H9 (cell line): Measurements from ENCODE around the gene STX2. TPM values are rescaled to one million over a fixed set of nuclear protein-coding genes. Genes with fewer than 3 reads are reported as not detected.
A peak's percentile ranks its signal among the peaks of the same experiment; 100 is the strongest.

Experiments used
- DNase-seq: peaks from one replicate; pipeline ENCODE4 v3.0.0-alpha.2; 2017
- H2AFZ ChIP-seq: one replicate; pipeline ENCODE4 v1.6.1; 2013; ENCODE audit warnings: mild to moderate bottlenecking, low read length, control low read depth, moderate library complexity
- H2AK5ac ChIP-seq: 2 replicates; pipeline ENCODE4 v1.6.1; 2013; ENCODE audit warnings: low read length, control low read depth, mixed read lengths; ENCODE audit not compliant: insufficient read length
- H2BK120ac ChIP-seq: one replicate; pipeline ENCODE4 v1.6.1; 2013; ENCODE audit warnings: low read depth, mild to moderate bottlenecking, low read length, control low read depth, inconsistent platforms; ENCODE audit not compliant: poor library complexity, severe bottlenecking
- H2BK12ac ChIP-seq: 2 replicates; pipeline ENCODE4 v1.6.1; 2013; ENCODE audit warnings: low read length, control low read depth, mixed read lengths, low read depth; ENCODE audit not compliant: insufficient read length
- H2BK15ac ChIP-seq: 2 replicates; pipeline ENCODE4 v1.6.1; 2013; ENCODE audit warnings: low read depth, low read length, control low read depth
- H2BK20ac ChIP-seq: one replicate; pipeline ENCODE4 v1.6.1; 2013; ENCODE audit warnings: low read depth, mild to moderate bottlenecking, low read length, control low read depth, inconsistent platforms; ENCODE audit not compliant: poor library complexity, severe bottlenecking
- H2BK5ac ChIP-seq: 2 replicates; pipeline ENCODE4 v1.6.1; 2013; ENCODE audit warnings: low read length, control low read depth, mixed read lengths; ENCODE audit not compliant: insufficient read length
- H3K14ac ChIP-seq: 2 replicates; pipeline ENCODE4 v1.6.1; 2013; ENCODE audit warnings: low read length, control low read depth; ENCODE audit not compliant: insufficient read depth
- H3K18ac ChIP-seq: 2 replicates; pipeline ENCODE4 v1.6.1; 2013; ENCODE audit warnings: low read depth, mild to moderate bottlenecking, mixed read lengths, low read length, control low read depth; ENCODE audit not compliant: insufficient read length
- H3K23ac ChIP-seq: 2 replicates; pipeline ENCODE4 v1.6.1; 2013; ENCODE audit warnings: low read length, control low read depth, mixed read lengths, low read depth; ENCODE audit not compliant: insufficient read length
- H3K23me2 ChIP-seq: 2 replicates; pipeline ENCODE4 v1.6.1; 2013; ENCODE audit warnings: low read depth, mild to moderate bottlenecking, mixed read lengths, low read length, control low read depth; ENCODE audit not compliant: insufficient read length, poor library complexity, severe bottlenecking
- H3K27ac ChIP-seq: 2 replicates; pipeline ENCODE4 v1.5.1; 2013; ENCODE audit warnings: low read length, control low read depth, mixed read lengths, low read depth; ENCODE audit not compliant: insufficient read length
- H3K27me3 ChIP-seq: 2 replicates; pipeline ENCODE4 v1.6.1; 2013; ENCODE audit warnings: low read length, control low read depth, inconsistent platforms; ENCODE audit not compliant: insufficient read depth
- H3K4ac ChIP-seq: 2 replicates; pipeline ENCODE4 v1.6.1; 2013; ENCODE audit warnings: low read depth, mild to moderate bottlenecking, control low read depth, inconsistent platforms, low read length, moderate library complexity
- H3K4me1 ChIP-seq: 2 replicates; pipeline ENCODE4 v1.6.1; 2013; ENCODE audit warnings: low read length, control low read depth, inconsistent platforms; ENCODE audit not compliant: insufficient read depth
- H3K4me2 ChIP-seq: 2 replicates; pipeline ENCODE4 v1.6.1; 2013; ENCODE audit warnings: low read length, control low read depth, mixed read lengths; ENCODE audit not compliant: insufficient read length, insufficient read depth
- H3K56ac ChIP-seq: 2 replicates; pipeline ENCODE4 v1.6.1; 2013; ENCODE audit warnings: low read depth, mild to moderate bottlenecking, mixed read lengths, low read length, control low read depth; ENCODE audit not compliant: insufficient read length
- H3K79me1 ChIP-seq: 2 replicates; pipeline ENCODE4 v1.6.1; 2013; ENCODE audit warnings: low read depth, mild to moderate bottlenecking, moderate library complexity, low read length, control low read depth, inconsistent platforms; ENCODE audit not compliant: insufficient read depth, poor library complexity, severe bottlenecking
- H3K79me2 ChIP-seq: 2 replicates; pipeline ENCODE4 v1.6.1; 2013; ENCODE audit warnings: low read length, control low read depth, inconsistent platforms; ENCODE audit not compliant: insufficient read depth
- H3K9ac ChIP-seq: 2 replicates; pipeline ENCODE4 v1.6.1; 2013; ENCODE audit warnings: low read length, control low read depth, mixed read lengths; ENCODE audit not compliant: insufficient read length; ENCODE audit errors: extremely low read depth
- H3K9me3 ChIP-seq: one replicate; pipeline ENCODE4 v1.6.1; 2013; ENCODE audit warnings: low read depth, low read length, inconsistent platforms; ENCODE audit not compliant: control insufficient read depth
- H3T11ph ChIP-seq: one replicate; pipeline ENCODE4 v1.6.1; 2013; ENCODE audit warnings: mild to moderate bottlenecking, low read length, control low read depth, inconsistent platforms
- H4K20me1 ChIP-seq: one replicate; pipeline ENCODE4 v1.6.1; 2013; ENCODE audit not compliant: control insufficient read depth, insufficient read length, insufficient read depth
- H4K5ac ChIP-seq: 2 replicates; pipeline ENCODE4 v1.6.1; 2013; ENCODE audit warnings: low read depth, mild to moderate bottlenecking, mixed read lengths, low read length, control low read depth; ENCODE audit not compliant: insufficient read length
- H4K8ac ChIP-seq: replicated peaks from 2 replicates; pipeline ENCODE4 v1.6.1; 2013; ENCODE audit warnings: low read length, control low read depth, mixed read lengths, low read depth; ENCODE audit not compliant: insufficient read length
- H4K91ac ChIP-seq: 2 replicates; pipeline ENCODE4 v1.6.1; 2013; ENCODE audit warnings: low read depth, mild to moderate bottlenecking, moderate library complexity, mixed read lengths, low read length, control low read depth; ENCODE audit not compliant: insufficient read length
- H3K27ac Mint-ChIP-seq, 3 experiments: 2 replicates in 2 of 3; 3 replicates in 1 of 3; pipeline ENCODE4 v1.8.0; 2020 to 2021; ENCODE audit warnings: mixed read lengths in 3 of 3, mild to moderate bottlenecking in 1 of 3, moderate library complexity in 1 of 3
- H3K27me3 Mint-ChIP-seq: 2 replicates; pipeline ENCODE4 v1.8.0; 2021; ENCODE audit warnings: low read depth, mild to moderate bottlenecking, moderate library complexity, mixed read lengths
- H3K36me3 Mint-ChIP-seq, 3 experiments: 2 replicates in 2 of 3; 3 replicates in 1 of 3; pipeline ENCODE4 v1.8.0; 2020 to 2021; ENCODE audit warnings: low read depth in 3 of 3, mixed read lengths in 3 of 3; ENCODE audit not compliant: insufficient read depth in 1 of 3
- H3K4me1 Mint-ChIP-seq, 2 experiments: 2 replicates each; pipeline ENCODE4 v1.8.0; 2020; ENCODE audit warnings: mixed read lengths in 2 of 2
- H3K4me3 Mint-ChIP-seq, 2 experiments: 2 replicates in 1 of 2; 3 replicates in 1 of 2; pipeline ENCODE4 v1.8.0; 2020 to 2021; ENCODE audit warnings: mild to moderate bottlenecking in 2 of 2, mixed read lengths in 2 of 2, moderate library complexity in 1 of 2
- H3K9me3 Mint-ChIP-seq, 2 experiments: 2 replicates in 1 of 2; 3 replicates in 1 of 2; pipeline ENCODE4 v1.8.0; 2020; ENCODE audit warnings: mild to moderate bottlenecking in 2 of 2, mixed read lengths in 2 of 2, moderate library complexity in 1 of 2
- CTCF ChIP-seq: fragments of 200-600 bp; sonication (generic); conservative IDR thresholded peaks from 3 replicates; pipeline ENCODE4 v1.8.0; 2021; ENCODE audit warnings: antibody characterized with exemption, mild to moderate bottlenecking
- WGBS: extraction: QIAGEN DNeasy Blood & Tissue Kit; methylation state at CpG from one replicate; pipeline ENCODE4 v1.1.7; 2013; ENCODE audit warnings: missing lambda C conversion rate, low lambda C conversion rate, mixed read lengths; ENCODE audit not compliant: insufficient read length; ENCODE audit errors: extremely low coverage; 5-methylcytosine and 5-hydroxymethylcytosine counted together
- total RNA-seq: library from RNA; stranded (reverse); gene quantifications from 2 replicates; pipeline ENCODE4 v1.2.1, GENCODE V29; 2021

STX2 gene
- total RNA-seq, 1 experiment from 2014 or later, result 19.4 TPM

GRCh38 chr12:130872179-130873096, 33.4 kb upstream of the STX2 start:
- no CpG with 5 or more reads among the region's 79 CpGs for WGBS
- no peak overlapping the region for H2BK15ac ChIP-seq
- peaks cover 43 to 50% (median 50%) of the 10 kb centered on the region in 3 experiments for H3K36me3 Mint-ChIP-seq

More at GRCh38 chr12:130872179-130873096, 33.4 kb upstream of the STX2 start:
- Histone ChIP-seq H4K91ac (no peak overlapping the region), H4K20me1 (peaks cover 3% of the 10 kb centered on the region), H3K14ac (peak overlapping the region; percentile 99), H2AFZ (no peak overlapping the region), H4K5ac (peak overlapping the region; percentile 86), H2BK120ac (no peak overlapping the region), H3K79me2 (peaks cover 13% of the 10 kb centered on the region; the same call in 1 of the 2 replicates), H3K56ac (peak overlapping the region; percentile 0), H3K18ac (peak overlapping the region; percentile 95), H3K23ac (no peak overlapping the region), H3K4ac (no peak overlapping the region; the same call in 1 of the 2 replicates), H3K4me1 (peaks cover 2% of the 10 kb centered on the region; the same call in 1 of the 2 replicates), H2BK5ac (no peak overlapping the region), H4K8ac (no peak overlapping the region), H2AK5ac (no peak overlapping the region), H2BK20ac (no peak overlapping the region), H3K9me3 (no peaks in the 10 kb centered on the region), H3K27me3 (no peaks in the 10 kb centered on the region), H3K4me2 (peak overlapping the region; percentile 97), H3K79me1 (no peaks in the 10 kb centered on the region), H3K9ac (peak overlapping the region; percentile 96), H3T11ph (no peak overlapping the region), H3K27ac (no peak overlapping the region), H2BK12ac (no peak overlapping the region), H3K23me2 (peaks cover 12% of the 10 kb centered on the region)
- Mint-ChIP-seq H3K9me3 (peaks cover 0 to 2% of the 10 kb centered on the region in 2 experiments; a peak in 1 of 5 replicates), H3K4me1 (peaks cover 41 to 54% of the 10 kb centered on the region in 2 experiments), H3K4me3 (peak overlapping the region; percentile 92 to 99), H3K27ac (peak overlapping the region; percentile 98 to 99 (median 99)), H3K27me3 (no peaks in the 10 kb centered on the region)
- no peak for TF ChIP-seq CTCF
- DNase-seq, result no peak
